ENCODE data around the gene M6PR.

The M6PR gene

GRCh38 chr12:8911606-8912268 lies 37.7 kb downstream of the M6PR start:
- DNase-seq, result no peak

GRCh38 chr12:8909752-8910151 lies 39.7 kb downstream of the M6PR start:
- DNase-seq, result no peak

- DNase-seq, result no peak
These were observed 41.9 kb downstream of the M6PR start for GRCh38 chr12:8907513-8907912.

GRCh38 chr12:8906266-8907180 lies 42.9 kb downstream of the M6PR start:
- no peak for DNase-seq

GRCh38 chr12:8905546-8905945 lies 43.9 kb downstream of the M6PR start:
- DNase-seq, result no peak

GRCh38 chr12:8904665-8905064 lies 44.8 kb downstream of the M6PR start:
- DNase-seq, result no peak

GRCh38 chr12:8903646-8904045 lies 45.8 kb downstream of the M6PR start:
- DNase-seq, result no peak

- peak in 1 of 2 donors; percentile 31 for DNase-seq
These were observed 46.7 kb downstream of the M6PR start for GRCh38 chr12:8902703-8903102.

- DNase-seq, result peak in 1 of 2 donors; percentile 4
These were observed 49.6 kb downstream of the M6PR start for GRCh38 chr12:8899830-8900229.

GRCh38 chr12:8897081-8897480 lies 52.4 kb downstream of the M6PR start:
- DNase-seq, result no peak

GRCh38 chr12:8894986-8895385 lies 54.5 kb downstream of the M6PR start:
- no peak for DNase-seq

- no peak for DNase-seq
These were observed 55.1 kb downstream of the M6PR start for GRCh38 chr12:8894378-8894777.

- no peak for DNase-seq
These were observed 57.5 kb downstream of the M6PR start for GRCh38 chr12:8891976-8892375.

All from CD4-positive, alpha-beta T cell treated with Interleukin-1 beta for 1 hour (primary cell).